ENCODE measurements around the gene VAMP5.
"Not testable (repeated sequence)": the region's sequence is repeated elsewhere in the genome, so short reads cannot be mapped to it uniquely, and the experiment has no call there.

VAMP5 gene

DNA sequence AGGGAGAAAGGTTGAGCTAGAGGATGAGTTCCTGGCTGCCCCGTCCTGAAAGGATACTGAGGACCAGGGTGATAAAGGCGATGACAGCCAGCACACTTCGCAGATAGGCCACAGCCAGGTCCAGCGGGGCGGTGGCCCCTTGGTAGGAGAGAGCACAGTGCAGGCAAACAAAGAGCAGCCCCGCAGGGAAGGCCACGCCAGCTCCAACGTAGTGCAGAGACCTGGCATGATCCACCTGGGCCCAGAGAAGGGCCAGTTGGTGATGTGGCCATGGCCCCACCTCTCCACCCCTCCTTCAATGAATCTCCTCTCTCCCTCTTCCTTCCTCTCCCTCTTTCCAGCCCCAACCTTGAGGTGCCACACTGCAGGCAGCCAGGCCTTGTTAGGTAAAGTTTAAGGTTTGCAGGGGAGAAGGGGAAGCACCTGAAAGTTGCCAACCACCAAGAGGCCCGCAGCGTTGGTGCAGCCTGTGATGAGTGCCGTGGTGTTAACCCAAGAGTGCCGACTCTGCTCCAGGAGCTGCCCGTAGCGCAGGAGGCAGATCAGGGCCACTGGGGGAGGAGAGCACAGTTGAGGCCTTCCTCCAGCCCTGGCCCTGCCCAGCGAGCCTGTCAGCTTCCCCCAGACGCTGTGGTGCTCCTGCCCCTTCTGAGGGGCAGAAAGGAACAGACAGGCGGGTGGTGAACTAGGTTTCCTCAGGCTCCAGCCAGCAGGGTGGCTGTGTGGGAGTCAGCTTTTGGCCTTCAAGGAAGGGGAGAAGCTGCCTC, 15.4 kb downstream of the VAMP5 start:
- no peaks in the 10 kb centered on the region for H3K27me3 ChIP-seq (replicated peaks in 2 of 5; ENCODE audit: control insufficient read depth in 4 of 5, insufficient read depth in 5 of 5, low read length in 4 of 5)
- H3K27ac ChIP-seq (ENCODE audit: insufficient read depth in 1 of 2, low read depth in 1 of 2, low read length in 2 of 2, poor library complexity in 1 of 2, severe bottlenecking in 2 of 2), result no peak overlapping the region
- peaks cover 8 to 44% (median 37%) of the 10 kb centered on the region in 4 experiments for H3K4me1 ChIP-seq (ENCODE audit: control extremely low read depth in 1 of 4, control insufficient read depth in 4 of 4, insufficient read depth in 4 of 4, low read length in 3 of 4)
- CTCF ChIA-PET, result interaction anchor here (0.9 to 2.4 kb wide), 4 partner anchors 9 to 43 kb away, joined by 3 to 15 read pairs (median 4); no protein-coding TSS in a partner anchor
- WGBS (ENCODE audit: insufficient coverage), result 81% methylated on average over 15 of the region's 17 CpGs
- no peak overlapping the region for H3K4me3 ChIP-seq (ENCODE audit: control insufficient read depth in 1 of 7, extremely low read depth in 1 of 7, insufficient read depth in 4 of 7, low read depth in 2 of 7, low read length in 6 of 7)
- no peak for DNase-seq
- POLR2A ChIA-PET, result no interaction called here
- H3K9me3 ChIP-seq (ENCODE audit: control extremely low read depth in 1 of 5, control insufficient read depth in 4 of 5, insufficient read depth in 2 of 5, low read depth in 1 of 5, low read length in 4 of 5), result no peaks in the 10 kb centered on the region
- H3K36me3 ChIP-seq (ENCODE audit: control insufficient read depth in 4 of 4, insufficient read depth in 4 of 4, low read length in 3 of 4), result peaks cover 8 to 33% (median 26%) of the 10 kb centered on the region in 4 experiments

DNA sequence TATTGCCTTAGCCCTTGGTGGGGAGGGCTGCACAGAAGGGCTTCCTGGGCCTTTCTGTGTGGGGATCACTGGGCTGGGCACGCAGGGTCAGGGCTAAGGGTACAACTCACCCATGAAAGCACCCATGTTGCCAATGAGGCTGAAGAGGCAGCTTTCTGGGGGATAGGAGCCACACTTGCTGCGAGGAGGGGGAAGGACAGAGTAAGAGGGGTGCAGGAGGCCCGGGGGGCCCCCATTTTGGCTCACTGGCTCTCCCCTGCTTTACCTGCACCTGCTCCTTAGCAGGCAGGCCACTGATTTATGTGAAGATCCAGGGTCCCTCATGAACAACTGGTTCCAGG, 16.0 kb downstream of the VAMP5 start:
- Histone ChIP-seq H3K4me1 (ENCODE audit: control extremely low read depth in 1 of 4, control insufficient read depth in 4 of 4, insufficient read depth in 4 of 4, low read length in 3 of 4) (peaks cover 7 to 40% (median 34%) of the 10 kb centered on the region in 4 experiments), H3K36me3 (ENCODE audit: control insufficient read depth in 4 of 4, insufficient read depth in 4 of 4, low read length in 3 of 4) (peaks cover 8 to 37% (median 26%) of the 10 kb centered on the region in 4 experiments), H3K9me3 (ENCODE audit: control extremely low read depth in 1 of 5, control insufficient read depth in 4 of 5, insufficient read depth in 2 of 5, low read depth in 1 of 5, low read length in 4 of 5) (no peaks in the 10 kb centered on the region), H3K27ac (ENCODE audit: insufficient read depth in 1 of 2, low read depth in 1 of 2, low read length in 2 of 2, poor library complexity in 1 of 2, severe bottlenecking in 2 of 2) (no peak overlapping the region), H3K4me3 (ENCODE audit: control insufficient read depth in 1 of 7, extremely low read depth in 1 of 7, insufficient read depth in 4 of 7, low read depth in 2 of 7, low read length in 6 of 7) (no peak overlapping the region), H3K27me3 (replicated peaks in 2 of 5; ENCODE audit: control insufficient read depth in 4 of 5, insufficient read depth in 5 of 5, low read length in 4 of 5) (no peaks in the 10 kb centered on the region)
- no peak for DNase-seq
- 100% methylated on average over 1 of the region's 3 CpGs for WGBS (ENCODE audit: insufficient coverage)
- POLR2A ChIA-PET, result no interaction called here
- CTCF ChIA-PET, result interaction anchor here (0.6 to 2.4 kb wide), 6 partner anchors 10 to 108 kb away, joined by 3 to 15 read pairs (median 4); no protein-coding TSS in a partner anchor

DNA sequence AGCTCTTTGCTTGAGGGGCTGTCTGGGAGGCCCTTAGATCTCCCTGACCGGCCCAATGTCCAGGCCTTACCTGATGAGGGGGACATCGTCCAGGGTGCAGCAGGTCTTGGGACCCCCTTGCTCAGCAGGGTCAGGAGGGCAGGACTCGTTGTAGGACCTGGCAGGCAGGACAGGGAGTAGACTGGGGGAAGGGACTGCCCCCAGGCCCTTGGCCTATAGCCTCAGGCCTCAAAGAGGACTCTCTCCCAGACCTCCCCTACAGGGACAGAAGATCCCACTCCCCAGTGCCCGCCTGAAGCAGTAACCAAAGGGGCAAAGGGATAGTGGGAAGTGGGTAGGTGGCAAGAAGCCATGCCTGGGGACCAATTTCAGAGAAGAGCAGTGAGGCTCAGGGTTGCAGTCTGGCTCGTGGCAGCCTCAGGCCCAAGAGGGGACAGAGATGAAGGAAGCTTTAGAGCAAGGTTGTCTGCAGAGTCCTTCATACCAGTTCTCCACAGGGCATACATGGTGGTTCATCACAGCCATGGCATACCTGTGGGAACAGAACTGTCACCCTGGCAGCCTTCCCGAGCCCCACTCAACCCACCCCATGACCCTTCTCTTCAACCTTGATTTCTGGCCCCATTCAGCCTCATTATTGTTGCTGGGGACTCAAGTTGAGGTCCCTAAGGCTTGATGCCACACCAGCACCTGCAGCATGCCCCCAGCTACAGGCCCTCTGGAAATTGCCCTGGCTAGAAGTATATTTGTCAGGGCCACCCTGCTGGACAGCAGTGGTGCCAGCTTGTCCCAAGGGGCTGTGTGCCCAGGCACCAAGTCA, 16.9 kb downstream of the VAMP5 start:
- ChIA-PET POLR2A (interaction anchor here (1.5 to 2.5 kb wide), 2 partner anchors 10 to 24 kb away, joined by 3 to 7 read pairs; partner anchors contain the start of genes C2orf68 and VAMP8), CTCF (interaction anchor here (0.9 to 2.4 kb wide), 10 partner anchors 9 to 187 kb away, joined by 3 to 15 read pairs (median 4); partner anchors contain the start of genes C2orf68 and GGCX)
- Histone ChIP-seq H3K36me3 (ENCODE audit: control insufficient read depth in 4 of 4, insufficient read depth in 4 of 4, low read length in 3 of 4) (peaks cover 8 to 45% (median 32%) of the 10 kb centered on the region in 4 experiments), H3K4me3 (ENCODE audit: control insufficient read depth in 1 of 7, extremely low read depth in 1 of 7, insufficient read depth in 4 of 7, low read depth in 2 of 7, low read length in 6 of 7) (peak overlapping the region in 5 of 7 experiments; percentile 8 to 94 (median 85)), H3K27me3 (replicated peaks in 2 of 5; ENCODE audit: control insufficient read depth in 4 of 5, insufficient read depth in 5 of 5, low read length in 4 of 5) (no peaks in the 10 kb centered on the region), H3K9me3 (ENCODE audit: control extremely low read depth in 1 of 5, control insufficient read depth in 4 of 5, insufficient read depth in 2 of 5, low read depth in 1 of 5, low read length in 4 of 5) (no peaks in the 10 kb centered on the region), H3K27ac (ENCODE audit: insufficient read depth in 1 of 2, low read depth in 1 of 2, low read length in 2 of 2, poor library complexity in 1 of 2, severe bottlenecking in 2 of 2) (no peak overlapping the region), H3K4me1 (ENCODE audit: control extremely low read depth in 1 of 4, control insufficient read depth in 4 of 4, insufficient read depth in 4 of 4, low read length in 3 of 4) (peaks cover 7 to 38% (median 32%) of the 10 kb centered on the region in 4 experiments)
- 88% methylated on average over 2 of the region's 6 CpGs for WGBS (ENCODE audit: insufficient coverage)
- DNase-seq, result no peak

DNA sequence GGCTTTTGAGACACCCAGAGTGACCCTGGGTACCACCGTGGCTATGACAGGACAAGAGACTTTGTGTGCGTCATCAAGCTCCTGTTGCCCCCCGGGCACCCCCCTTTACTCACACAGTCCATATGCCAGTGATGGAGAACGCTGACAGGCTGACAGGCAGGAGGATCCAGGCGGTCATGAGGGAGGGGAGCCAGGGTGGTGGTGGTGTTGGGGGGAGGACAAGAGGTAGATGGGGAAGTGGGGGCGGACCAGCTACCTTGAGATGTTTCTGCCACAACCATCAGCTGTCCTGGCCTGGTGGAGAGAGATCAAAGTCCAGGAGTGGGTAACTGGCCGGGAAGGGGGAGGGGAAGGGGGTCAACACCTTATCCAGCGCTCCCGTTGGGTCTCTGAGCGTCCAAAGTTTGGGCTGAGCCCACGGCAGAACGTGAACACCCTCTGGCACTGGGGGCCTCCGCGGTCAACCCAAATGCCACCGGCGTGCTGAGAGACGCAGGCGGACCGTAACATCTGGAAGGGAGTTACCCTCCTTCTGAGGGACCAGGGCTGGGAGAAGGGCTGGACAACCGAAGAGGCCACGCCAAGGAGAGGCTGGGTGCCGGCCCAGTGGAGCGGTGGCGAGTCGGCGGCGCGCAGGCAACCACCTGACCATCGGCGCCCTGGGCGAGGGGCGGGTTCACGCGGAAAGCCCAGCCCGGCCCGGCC, 17.7 kb downstream of the VAMP5 start:
- Histone ChIP-seq H3K9me3 (ENCODE audit: control extremely low read depth in 1 of 5, control insufficient read depth in 4 of 5, insufficient read depth in 2 of 5, low read depth in 1 of 5, low read length in 4 of 5) (no peaks in the 10 kb centered on the region), H3K4me1 (ENCODE audit: control extremely low read depth in 1 of 4, control insufficient read depth in 4 of 4, insufficient read depth in 4 of 4, low read length in 3 of 4) (peaks cover 4 to 31% (median 24%) of the 10 kb centered on the region in 4 experiments), H3K27me3 (replicated peaks in 2 of 5; ENCODE audit: control insufficient read depth in 4 of 5, insufficient read depth in 5 of 5, low read length in 4 of 5) (no peaks in the 10 kb centered on the region), H3K36me3 (ENCODE audit: control insufficient read depth in 4 of 4, insufficient read depth in 4 of 4, low read length in 3 of 4) (peaks cover 7 to 46% (median 31%) of the 10 kb centered on the region in 4 experiments), H3K27ac (ENCODE audit: insufficient read depth in 1 of 2, low read depth in 1 of 2, low read length in 2 of 2, poor library complexity in 1 of 2, severe bottlenecking in 2 of 2) (peak overlapping the region in 1 of 2 experiments; percentile 40), H3K4me3 (ENCODE audit: control insufficient read depth in 1 of 7, extremely low read depth in 1 of 7, insufficient read depth in 4 of 7, low read depth in 2 of 7, low read length in 6 of 7) (peak overlapping the region; percentile 56 to 96 (median 87))
- peak in 1 of 3 donors; percentile 37 for DNase-seq
- ChIA-PET CTCF (interaction anchor here (1.0 to 2.6 kb wide), 9 partner anchors 9 to 188 kb away, joined by 3 to 15 read pairs (median 4); partner anchors contain the start of genes C2orf68, GGCX and VAMP8), POLR2A (interaction anchor here (1.4 to 2.5 kb wide), 3 partner anchors 10 to 63 kb away, joined by 3 to 7 read pairs (median 3); partner anchors contain the start of genes C2orf68, MAT2A and VAMP8)
- WGBS (ENCODE audit: insufficient coverage), result 4% methylated on average over 33 of the region's 36 CpGs

DNA sequence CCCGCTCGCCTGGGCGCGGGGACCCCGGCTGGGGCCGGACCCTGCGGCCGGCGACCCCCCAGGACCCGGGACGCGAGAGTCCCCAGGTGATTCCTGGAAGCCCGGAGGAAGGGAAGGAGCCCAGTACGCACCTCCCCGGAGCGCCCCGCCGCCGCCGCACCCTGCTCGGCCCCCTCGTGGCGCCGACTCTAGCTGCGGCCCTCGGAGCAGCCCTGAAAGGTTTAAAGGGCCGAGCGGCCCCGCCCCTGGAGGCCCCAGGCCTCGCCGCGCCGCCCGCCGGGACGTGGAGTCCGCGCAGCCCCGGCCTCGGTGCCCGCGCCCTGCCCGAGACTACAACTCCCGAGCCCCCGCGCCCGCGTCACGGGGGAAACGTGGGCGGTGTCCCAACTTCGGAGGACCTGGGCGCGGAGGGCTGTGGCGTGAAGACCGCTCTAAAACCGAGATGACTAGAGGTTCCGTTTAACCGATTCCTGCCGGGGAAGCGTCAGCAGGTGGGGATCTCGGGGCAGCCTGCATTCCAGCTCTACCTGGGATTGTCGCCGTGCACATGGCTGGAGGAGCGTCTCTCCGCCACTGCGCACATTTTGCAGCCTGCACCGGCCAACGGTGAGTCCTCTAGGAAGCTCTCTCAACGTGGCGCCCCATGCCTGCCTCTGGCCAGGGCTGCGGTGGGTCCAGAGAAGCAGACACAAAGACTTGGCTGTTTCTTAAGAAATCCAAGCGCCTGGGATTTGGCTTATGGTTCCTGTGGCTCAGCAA, 18.4 kb downstream of the VAMP5 start, which contains the start of gene TMEM150A:
Gene TMEM150A (minus strand): TSS at position 223 of the 759 bp plus-strand sequence. CDS start 750 bp downstream, outside the sequence.
- Histone ChIP-seq H3K36me3 (ENCODE audit: control insufficient read depth in 4 of 4, insufficient read depth in 4 of 4, low read length in 3 of 4) (peaks cover 7 to 46% (median 31%) of the 10 kb centered on the region in 4 experiments), H3K4me1 (ENCODE audit: control extremely low read depth in 1 of 4, control insufficient read depth in 4 of 4, insufficient read depth in 4 of 4, low read length in 3 of 4) (peaks cover 5 to 30% (median 26%) of the 10 kb centered on the region in 4 experiments), H3K27ac (ENCODE audit: insufficient read depth in 1 of 2, low read depth in 1 of 2, low read length in 2 of 2, poor library complexity in 1 of 2, severe bottlenecking in 2 of 2) (peak within 1 kb of the TSS in 1 of 2 experiments; percentile 40), H3K9me3 (ENCODE audit: control extremely low read depth in 1 of 5, control insufficient read depth in 4 of 5, insufficient read depth in 2 of 5, low read depth in 1 of 5, low read length in 4 of 5) (no peaks in the 10 kb centered on the region), H3K4me3 (ENCODE audit: control insufficient read depth in 1 of 7, extremely low read depth in 1 of 7, insufficient read depth in 4 of 7, low read depth in 2 of 7, low read length in 6 of 7) (peak within 1 kb of the TSS; percentile 56 to 96 (median 87)), H3K27me3 (replicated peaks in 2 of 5; ENCODE audit: control insufficient read depth in 4 of 5, insufficient read depth in 5 of 5, low read length in 4 of 5) (no peaks in the 10 kb centered on the region)
- 0% methylated on average over 58 of the region's 73 CpGs for whole genome bisulfite sequencing (ENCODE audit: insufficient coverage)
- peak; percentile 85 to 93 (median 91) for DNase-seq
- POLR2A ChIA-PET, result interaction anchor here (0.7 to 2.5 kb wide), 4 partner anchors 9 to 64 kb away, joined by 3 to 7 read pairs (median 3); partner anchors contain the start of genes C2orf68, MAT2A and VAMP8
- CTCF ChIA-PET, result interaction anchor here (0.9 to 2.6 kb wide), 7 partner anchors 8 to 183 kb away, joined by 3 to 10 read pairs (median 4); partner anchors contain the start of genes C2orf68, GGCX and VAMP8

DNA sequence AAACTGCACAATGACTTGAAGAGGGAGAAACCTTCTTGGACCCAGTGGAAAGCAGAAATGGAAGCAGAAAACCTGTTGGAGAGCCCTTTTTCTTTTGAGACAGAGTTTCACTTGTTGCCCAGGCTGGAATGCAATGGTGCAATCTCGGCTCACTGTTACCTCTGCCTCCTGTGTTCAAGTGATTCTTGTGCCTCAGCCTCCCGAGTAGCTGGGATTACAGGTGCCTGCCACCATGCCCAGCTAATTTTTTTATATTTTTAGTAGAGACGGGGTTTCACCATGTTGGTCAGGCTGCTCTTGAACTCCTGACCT, 19.9 kb downstream of the VAMP5 start:
- H3K4me1 ChIP-seq (ENCODE audit: control extremely low read depth in 1 of 4, control insufficient read depth in 4 of 4, insufficient read depth in 4 of 4, low read length in 3 of 4), result peaks cover 5 to 29% (median 26%) of the 10 kb centered on the region in 4 experiments
- DNase-seq; H3K9me3 ChIP-seq (ENCODE audit: control extremely low read depth in 1 of 5, control insufficient read depth in 4 of 5, insufficient read depth in 2 of 5, low read depth in 1 of 5, low read length in 4 of 5); H3K27ac ChIP-seq (ENCODE audit: insufficient read depth in 1 of 2, low read depth in 1 of 2, low read length in 2 of 2, poor library complexity in 1 of 2, severe bottlenecking in 2 of 2); POLR2A ChIA-PET; H3K27me3 ChIP-seq (replicated peaks in 2 of 5; ENCODE audit: control insufficient read depth in 4 of 5, insufficient read depth in 5 of 5, low read length in 4 of 5): not testable (repeated sequence)
- CTCF ChIA-PET, result interaction anchor here (0.6 to 2.6 kb wide), 7 partner anchors 16 to 55 kb away, joined by 3 to 10 read pairs (median 4); partner anchors contain the start of genes GGCX and VAMP8
- peak overlapping the region in 2 of 7 experiments; percentile 26 to 36 for H3K4me3 ChIP-seq (ENCODE audit: control insufficient read depth in 1 of 7, extremely low read depth in 1 of 7, insufficient read depth in 4 of 7, low read depth in 2 of 7, low read length in 6 of 7)
- H3K36me3 ChIP-seq (ENCODE audit: control insufficient read depth in 4 of 4, insufficient read depth in 4 of 4, low read length in 3 of 4), result peaks cover 14 to 47% (median 39%) of the 10 kb centered on the region in 4 experiments
- 97% methylated on average over 3 of the region's 3 CpGs for WGBS (ENCODE audit: insufficient coverage)

Measured in common myeloid progenitor, CD34-positive (primary cell).